GM12878 (cell line): ENCODE results near the gene CTNNA2. TPM values are rescaled to one million over a fixed set of nuclear protein-coding genes. Genes with fewer than 3 reads are reported as not detected.

Source experiments
- FOXK2 ChIP-seq: fragments of 450-650 bp; IDR thresholded peaks from 2 replicates; pipeline ENCODE4 v1.6.1; 2017; ENCODE audit warnings: mild to moderate bottlenecking, moderate library complexity
- GATAD2B ChIP-seq: fragments of 450-650 bp; conservative IDR thresholded peaks from 2 replicates; pipeline ENCODE4 v1.6.1; 2017; ENCODE audit warnings: low read depth, mild to moderate bottlenecking, moderate library complexity
- HDAC2 ChIP-seq: fragments of 200-600 bp; sonication (generic); IDR thresholded peaks from 2 replicates; pipeline ENCODE4 v1.6.1; 2017
- MXI1 ChIP-seq: fragments of 150-350 bp; IDR thresholded peaks from 2 replicates; pipeline ENCODE4 v1.6.1; 2011; ENCODE audit warnings: low read depth, mild to moderate bottlenecking, inconsistent platforms, low read length, improper control_type of control experiment
- NKRF ChIP-seq: fragments of 450-650 bp; conservative IDR thresholded peaks from 2 replicates; pipeline ENCODE4 v1.6.1; 2017; ENCODE audit warnings: mild to moderate bottlenecking, moderate library complexity
- POLR2A ChIP-seq: IDR thresholded peaks from 2 replicates; pipeline ENCODE4 v1.6.1; 2011; ENCODE audit warnings: low read depth, mild to moderate bottlenecking, low read length
- RCOR1 ChIP-seq: conservative IDR thresholded peaks from 2 replicates; pipeline ENCODE4 v1.6.1; 2012; ENCODE audit warnings: low read depth, low read length, improper control_type of control experiment
- SMAD1 ChIP-seq: fragments of 450-650 bp; IDR thresholded peaks from 2 replicates; pipeline ENCODE4 v1.6.1; 2018; ENCODE audit warnings: mild to moderate bottlenecking, low read depth; ENCODE audit not compliant: partially characterized antibody
- TARDBP ChIP-seq: IDR thresholded peaks from 2 replicates; pipeline ENCODE4 v1.6.1; 2016; ENCODE audit warnings: borderline replicate concordance
- ZNF622 ChIP-seq: fragments of 450-650 bp; IDR thresholded peaks from 2 replicates; pipeline ENCODE4 v1.6.1; 2017; ENCODE audit warnings: mild to moderate bottlenecking, inconsistent platforms
- polyA plus RNA-seq, 11 experiments: library from polyadenylated mRNA; depleted of rRNA in 4 of 11; unstranded in 6 of 11; stranded (reverse) in 5 of 11; fragments of >200 nt; fragmentation: Nextera tagmentation in 4 of 11; fragmentation: Illumina TruSeq in 1 of 11; extraction: Ambion mirVana in 4 of 11; extraction: Trizol in 1 of 11; gene quantifications; 1 replicate in 1 of 11; 2 replicates in 10 of 11; pipeline versions ENCODE4 v1.2.1 to v1.2.3, GENCODE V29; 2011 to 2016; ENCODE audit warnings: inconsistent platforms in 2 of 11, missing spikeins in 2 of 11, low read depth in 1 of 11
- total RNA-seq, 4 experiments: library from RNA; depleted of rRNA in 3 of 4; stranded (reverse); fragments of >200 nt in 3 of 4; fragmentation: Illumina TruSeq in 1 of 4; extraction: Trizol in 1 of 4; gene quantifications; 2 replicates each; pipeline versions ENCODE4 v1.2.1 to v1.2.3, GENCODE V29; 2013 to 2021
- TF ChIP-seq, protein P1 (sequence below): fragments of 450-650 bp; IDR thresholded peaks from 2 replicates; pipeline ENCODE4 v1.6.1; 2017; ENCODE audit warnings: low read depth, mild to moderate bottlenecking, moderate library complexity
- TF ChIP-seq, protein P2 (sequence below): fragments of 450-650 bp; IDR thresholded peaks from 2 replicates; pipeline ENCODE4 v1.6.1; 2017; ENCODE audit warnings: mild to moderate bottlenecking

The CTNNA2 gene
- total and polyA plus RNA-seq, 10 of the 15 experiments (the other 5 are each of a cell fraction or from before 2014, with no cell fraction given), result 2.4 to 36.2 (median 6.6) TPM

- no peak for TF ChIP-seq NKRF
- no peak for TF ChIP-seq MXI1
- TF ChIP-seq TARDBP, result no peak
- TF ChIP-seq, protein P1, sequence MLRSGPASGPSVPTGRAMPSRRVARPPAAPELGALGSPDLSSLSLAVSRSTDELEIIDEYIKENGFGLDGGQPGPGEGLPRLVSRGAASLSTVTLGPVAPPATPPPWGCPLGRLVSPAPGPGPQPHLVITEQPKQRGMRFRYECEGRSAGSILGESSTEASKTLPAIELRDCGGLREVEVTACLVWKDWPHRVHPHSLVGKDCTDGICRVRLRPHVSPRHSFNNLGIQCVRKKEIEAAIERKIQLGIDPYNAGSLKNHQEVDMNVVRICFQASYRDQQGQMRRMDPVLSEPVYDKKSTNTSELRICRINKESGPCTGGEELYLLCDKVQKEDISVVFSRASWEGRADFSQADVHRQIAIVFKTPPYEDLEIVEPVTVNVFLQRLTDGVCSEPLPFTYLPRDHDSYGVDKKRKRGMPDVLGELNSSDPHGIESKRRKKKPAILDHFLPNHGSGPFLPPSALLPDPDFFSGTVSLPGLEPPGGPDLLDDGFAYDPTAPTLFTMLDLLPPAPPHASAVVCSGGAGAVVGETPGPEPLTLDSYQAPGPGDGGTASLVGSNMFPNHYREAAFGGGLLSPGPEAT, result no peak
- no peak for TF ChIP-seq FOXK2
- TF ChIP-seq SMAD1, result no peak
- TF ChIP-seq, protein P2, sequence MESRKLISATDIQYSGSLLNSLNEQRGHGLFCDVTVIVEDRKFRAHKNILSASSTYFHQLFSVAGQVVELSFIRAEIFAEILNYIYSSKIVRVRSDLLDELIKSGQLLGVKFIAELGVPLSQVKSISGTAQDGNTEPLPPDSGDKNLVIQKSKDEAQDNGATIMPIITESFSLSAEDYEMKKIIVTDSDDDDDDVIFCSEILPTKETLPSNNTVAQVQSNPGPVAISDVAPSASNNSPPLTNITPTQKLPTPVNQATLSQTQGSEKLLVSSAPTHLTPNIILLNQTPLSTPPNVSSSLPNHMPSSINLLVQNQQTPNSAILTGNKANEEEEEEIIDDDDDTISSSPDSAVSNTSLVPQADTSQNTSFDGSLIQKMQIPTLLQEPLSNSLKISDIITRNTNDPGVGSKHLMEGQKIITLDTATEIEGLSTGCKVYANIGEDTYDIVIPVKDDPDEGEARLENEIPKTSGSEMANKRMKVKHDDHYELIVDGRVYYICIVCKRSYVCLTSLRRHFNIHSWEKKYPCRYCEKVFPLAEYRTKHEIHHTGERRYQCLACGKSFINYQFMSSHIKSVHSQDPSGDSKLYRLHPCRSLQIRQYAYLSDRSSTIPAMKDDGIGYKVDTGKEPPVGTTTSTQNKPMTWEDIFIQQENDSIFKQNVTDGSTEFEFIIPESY, result no peak
- no peak for TF ChIP-seq ZNF622
- TF ChIP-seq GATAD2B, result no peak
- TF ChIP-seq POLR2A, result no peak
- TF ChIP-seq HDAC2, result no peak
- TF ChIP-seq RCOR1, result no peak
These were observed 619.4 kb downstream of the CTNNA2 start (continued) for GRCh38 chr2:80132281-80132680.
